GM08714 (cell line): ENCODE data around the gene EPHB6.

ENCODE experiments used
- H3K4me3 ChIP-seq: fragments of 200-500 bp; sonication (Bioruptor generic); 2 replicates; pipeline ENCODE4 v1.5.1; 2014; ENCODE audit warnings: mild to moderate bottlenecking, low read length, inconsistent platforms
- ZNF274 ChIP-seq: IDR thresholded peaks from 2 replicates; pipeline ENCODE4 v1.6.1; 2012; ENCODE audit warnings: mild to moderate bottlenecking, low read depth, low read length

The EPHB6 gene

GRCh38 chr7:142814451-142814850, 40.4 kb upstream of the EPHB6 start:
- no peak for TF ChIP-seq ZNF274

GRCh38 chr7:142815134-142815533, 39.7 kb upstream of the EPHB6 start:
- TF ChIP-seq ZNF274 = no peak
- H3K4me3 ChIP-seq = no peak overlapping the region

More at GRCh38 chr7:142814451-142814850, 40.4 kb upstream of the EPHB6 start:
- no peak overlapping the region for H3K4me3 ChIP-seq

GRCh38 chr7:142817506-142817905, 37.4 kb upstream of the EPHB6 start:
- no peak overlapping the region for H3K4me3 ChIP-seq
- no peak for TF ChIP-seq ZNF274

GRCh38 chr7:142819530-142819929, 35.3 kb upstream of the EPHB6 start:
- TF ChIP-seq ZNF274 = no peak
- H3K4me3 ChIP-seq = no peak overlapping the region

- TF ChIP-seq ZNF274 = no peak
- H3K4me3 ChIP-seq = no peak overlapping the region
Measured at GRCh38 chr7:142822714-142823113, 32.2 kb upstream of the EPHB6 start.

- H3K4me3 ChIP-seq = no peak overlapping the region
- TF ChIP-seq ZNF274 = no peak
Measured at GRCh38 chr7:142827951-142828500, 26.9 kb upstream of the EPHB6 start.

- no peak for TF ChIP-seq ZNF274
- no peak overlapping the region for H3K4me3 ChIP-seq
Measured at GRCh38 chr7:142832417-142832816, 22.5 kb upstream of the EPHB6 start.

- TF ChIP-seq ZNF274 = no peak
- no peak overlapping the region for H3K4me3 ChIP-seq
Measured at GRCh38 chr7:142833174-142834048, 21.5 kb upstream of the EPHB6 start.

- no peak for TF ChIP-seq ZNF274
- H3K4me3 ChIP-seq = no peak overlapping the region
Measured at GRCh38 chr7:142835487-142835886, 19.4 kb upstream of the EPHB6 start.

- no peak for TF ChIP-seq ZNF274
- no peak overlapping the region for H3K4me3 ChIP-seq
Measured at GRCh38 chr7:142836426-142836825, 18.4 kb upstream of the EPHB6 start.

- TF ChIP-seq ZNF274 = no peak
- no peak overlapping the region for H3K4me3 ChIP-seq
Measured at GRCh38 chr7:142838461-142839213, 16.2 kb upstream of the EPHB6 start.

- no peak overlapping the region for H3K4me3 ChIP-seq
- no peak for TF ChIP-seq ZNF274
Measured at GRCh38 chr7:142842251-142842766, 12.6 kb upstream of the EPHB6 start.

- no peak overlapping the region for H3K4me3 ChIP-seq
- no peak for TF ChIP-seq ZNF274
Measured at GRCh38 chr7:142847353-142847752, 7.5 kb upstream of the EPHB6 start.

GRCh38 chr7:142851269-142851668, 3.6 kb upstream of the EPHB6 start:
- TF ChIP-seq ZNF274 = no peak
- no peak overlapping the region for H3K4me3 ChIP-seq
